ENCODE measurements around the gene RALGPS1.

Gene RALGPS1

GRCh38 chr9:127224883-127225739 lies 310.5 kb downstream of the RALGPS1 start:
- no peak overlapping the region for H3K27ac ChIP-seq (replicated peaks)
- no peak for TF ChIP-seq CTCF (IDR thresholded peaks at IDR 0.05; ENCODE audit: insufficient read depth, low read length)
- no peak for TF ChIP-seq SPI1 (IDR thresholded peaks at IDR 0.05; ENCODE audit: borderline replicate concordance, low read depth)
- no peak for TF ChIP-seq REST (IDR thresholded peaks at IDR 0.05; ENCODE audit: insufficient replicate concordance, low read depth)
- no peak for TF ChIP-seq GABPA (IDR thresholded peaks at IDR 0.05; ENCODE audit: low read depth)
- no peak for TF ChIP-seq POLR2AphosphoS5 (IDR thresholded peaks at IDR 0.05; ENCODE audit: low read depth)
- DNase-seq (ENCODE audit: low read depth in 1 of 2, low spot score in 1 of 2), result peak; percentile 71 to 87

GRCh38 chr9:127225801-127226625 lies 311.4 kb downstream of the RALGPS1 start:
- H3K4me3 ChIP-seq (replicated peaks; ENCODE audit: insufficient read depth, low read length), result peak overlapping the region; percentile 64
- DNase-seq (ENCODE audit: low read depth in 1 of 2, low spot score in 1 of 2), result no peak
- TF ChIP-seq POLR2AphosphoS5 (IDR thresholded peaks at IDR 0.05; ENCODE audit: low read depth), result no peak
- no peak for TF ChIP-seq GABPA (IDR thresholded peaks at IDR 0.05; ENCODE audit: low read depth)
- TF ChIP-seq REST (IDR thresholded peaks at IDR 0.05; ENCODE audit: insufficient replicate concordance, low read depth), result no peak
- no peak for TF ChIP-seq SPI1 (IDR thresholded peaks at IDR 0.05; ENCODE audit: borderline replicate concordance, low read depth)
- no peak overlapping the region for H3K27ac ChIP-seq (replicated peaks)
- no peaks in the 10 kb centered on the region for H3K27me3 ChIP-seq (ENCODE audit: insufficient read depth, poor library complexity, severe bottlenecking)

More at GRCh38 chr9:127224883-127225739, 310.5 kb downstream of the RALGPS1 start:
- H3K4me3 ChIP-seq (replicated peaks; ENCODE audit: insufficient read depth, low read length), result peak overlapping the region; percentile 64
- H3K27me3 ChIP-seq (ENCODE audit: insufficient read depth, poor library complexity, severe bottlenecking), result no peaks in the 10 kb centered on the region

- Histone ChIP-seq H3K27me3 (ENCODE audit: insufficient read depth, poor library complexity, severe bottlenecking) (no peaks in the 10 kb centered on the region), H3K4me3 (replicated peaks; ENCODE audit: insufficient read depth, low read length) (no peak overlapping the region), H3K27ac (replicated peaks) (no peak overlapping the region)
- DNase-seq (ENCODE audit: low read depth in 1 of 2, low spot score in 1 of 2), result no peak
- no peak for TF ChIP-seq SPI1 (IDR thresholded peaks at IDR 0.05; ENCODE audit: borderline replicate concordance, low read depth)
- TF ChIP-seq POLR2AphosphoS5 (IDR thresholded peaks at IDR 0.05; ENCODE audit: low read depth), result no peak
- TF ChIP-seq GABPA (IDR thresholded peaks at IDR 0.05; ENCODE audit: low read depth), result no peak
- TF ChIP-seq CTCF (IDR thresholded peaks at IDR 0.05; ENCODE audit: insufficient read depth, low read length), result no peak
- TF ChIP-seq REST (IDR thresholded peaks at IDR 0.05; ENCODE audit: insufficient replicate concordance, low read depth), result no peak
Observed at GRCh38 chr9:127229691-127230417, 315.3 kb downstream of the RALGPS1 start.
